ENCODE results near the gene CASP2.

The CASP2 gene

DNA sequence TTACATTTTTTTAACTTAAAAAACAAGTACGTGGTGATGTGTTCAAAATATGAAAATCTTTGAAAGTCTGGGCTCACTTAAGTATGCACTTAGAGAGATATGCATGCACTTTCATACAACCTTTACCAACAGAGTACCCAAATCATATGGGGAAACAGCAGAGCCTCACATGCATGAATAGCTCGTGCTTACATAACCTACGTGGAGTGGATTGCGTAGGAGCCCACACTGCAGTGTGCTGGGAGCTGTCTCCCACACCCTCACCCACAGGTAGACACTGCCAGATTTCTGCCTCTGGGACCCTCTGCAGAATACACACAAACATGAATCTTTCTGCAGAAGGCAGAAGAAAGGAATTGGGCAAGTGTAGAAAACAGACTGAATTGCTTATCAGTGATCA, 28.3 kb downstream of the CASP2 start:
- H3K9ac ChIP-seq (ENCODE audit: low read length): no peak overlapping the region
- H3K27ac ChIP-seq (ENCODE audit: low read depth, low read length, poor library complexity, severe bottlenecking): no peak overlapping the region
- H3K36me3 ChIP-seq (ENCODE audit: insufficient read depth, low read length): no peaks in the 10 kb centered on the region
- no peak overlapping the region for H3K4me3 ChIP-seq (ENCODE audit: low read depth, low read length, poor library complexity, severe bottlenecking)
- no peaks in the 10 kb centered on the region for H3K4me1 ChIP-seq (ENCODE audit: insufficient read depth, low read length, severe bottlenecking)
- H3F3A ChIP-seq (ENCODE audit: insufficient read depth, low read length): no peaks in the 10 kb centered on the region
- H3K79me2 ChIP-seq (ENCODE audit: insufficient read depth, low read length): no peaks in the 10 kb centered on the region
- H3K4me2 ChIP-seq (ENCODE audit: low read length): no peak overlapping the region
- H3K9me3 ChIP-seq (ENCODE audit: low read length): no peaks in the 10 kb centered on the region
- no peaks in the 10 kb centered on the region for H3K9me2 ChIP-seq (ENCODE audit: low read depth, low read length)
- H2AFZ ChIP-seq (ENCODE audit: low read length): no peak overlapping the region
- no peaks in the 10 kb centered on the region for H4K20me1 ChIP-seq (ENCODE audit: insufficient read depth, low read length)
- H3K27me3 ChIP-seq (ENCODE audit: insufficient read depth, low read length): no peaks in the 10 kb centered on the region
- no peak for TF ChIP-seq EZH2 (IDR thresholded peaks at IDR 0.05; ENCODE audit: borderline replicate concordance, low read length)
- TF ChIP-seq, protein P1, sequence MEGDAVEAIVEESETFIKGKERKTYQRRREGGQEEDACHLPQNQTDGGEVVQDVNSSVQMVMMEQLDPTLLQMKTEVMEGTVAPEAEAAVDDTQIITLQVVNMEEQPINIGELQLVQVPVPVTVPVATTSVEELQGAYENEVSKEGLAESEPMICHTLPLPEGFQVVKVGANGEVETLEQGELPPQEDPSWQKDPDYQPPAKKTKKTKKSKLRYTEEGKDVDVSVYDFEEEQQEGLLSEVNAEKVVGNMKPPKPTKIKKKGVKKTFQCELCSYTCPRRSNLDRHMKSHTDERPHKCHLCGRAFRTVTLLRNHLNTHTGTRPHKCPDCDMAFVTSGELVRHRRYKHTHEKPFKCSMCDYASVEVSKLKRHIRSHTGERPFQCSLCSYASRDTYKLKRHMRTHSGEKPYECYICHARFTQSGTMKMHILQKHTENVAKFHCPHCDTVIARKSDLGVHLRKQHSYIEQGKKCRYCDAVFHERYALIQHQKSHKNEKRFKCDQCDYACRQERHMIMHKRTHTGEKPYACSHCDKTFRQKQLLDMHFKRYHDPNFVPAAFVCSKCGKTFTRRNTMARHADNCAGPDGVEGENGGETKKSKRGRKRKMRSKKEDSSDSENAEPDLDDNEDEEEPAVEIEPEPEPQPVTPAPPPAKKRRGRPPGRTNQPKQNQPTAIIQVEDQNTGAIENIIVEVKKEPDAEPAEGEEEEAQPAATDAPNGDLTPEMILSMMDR (IDR thresholded peaks at IDR 0.05; ENCODE audit: low read length): no peak

DNA sequence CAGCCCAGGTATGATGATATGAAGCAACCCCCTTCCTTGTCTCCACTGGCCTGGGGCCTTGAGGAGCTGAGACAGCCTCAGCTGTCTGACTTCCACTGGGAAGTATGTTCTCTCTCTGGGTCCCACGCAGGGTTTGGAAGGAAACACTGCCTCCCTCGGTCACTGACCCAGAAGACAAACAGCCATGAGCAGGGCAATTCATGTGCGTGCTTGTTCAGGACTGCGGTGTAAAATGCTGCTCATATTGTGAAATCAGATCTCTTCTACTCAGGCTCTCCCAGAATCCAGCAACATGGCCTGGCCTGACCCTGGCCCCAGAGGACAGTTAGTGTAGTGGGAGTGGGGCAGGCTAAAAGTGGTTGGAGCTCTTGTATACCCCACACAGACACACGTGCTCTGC, 30.5 kb downstream of the CASP2 start:
- Histone ChIP-seq H3K9me3 (ENCODE audit: low read length) (no peaks in the 10 kb centered on the region), H3K4me1 (ENCODE audit: insufficient read depth, low read length, severe bottlenecking) (no peaks in the 10 kb centered on the region), H3K4me2 (ENCODE audit: low read length) (no peak overlapping the region), H3K27ac (ENCODE audit: low read depth, low read length, poor library complexity, severe bottlenecking) (no peak overlapping the region), H3K9me2 (ENCODE audit: low read depth, low read length) (no peaks in the 10 kb centered on the region), H4K20me1 (ENCODE audit: insufficient read depth, low read length) (no peaks in the 10 kb centered on the region), H3K27me3 (ENCODE audit: insufficient read depth, low read length) (no peaks in the 10 kb centered on the region), H3K79me2 (ENCODE audit: insufficient read depth, low read length) (no peaks in the 10 kb centered on the region), H3K4me3 (ENCODE audit: low read depth, low read length, poor library complexity, severe bottlenecking) (no peak overlapping the region), H3K9ac (ENCODE audit: low read length) (no peak overlapping the region), H2AFZ (ENCODE audit: low read length) (no peak overlapping the region), H3F3A (ENCODE audit: insufficient read depth, low read length) (no peaks in the 10 kb centered on the region), H3K36me3 (ENCODE audit: insufficient read depth, low read length) (no peaks in the 10 kb centered on the region)
- TF ChIP-seq, protein P1 (IDR thresholded peaks at IDR 0.05; ENCODE audit: low read length): no peak
- no peak for TF ChIP-seq EZH2 (IDR thresholded peaks at IDR 0.05; ENCODE audit: borderline replicate concordance, low read length)

GRCh38 chr7:143320620-143321019, 32.5 kb downstream of the CASP2 start:
- no peaks in the 10 kb centered on the region for H3K9me3 ChIP-seq (ENCODE audit: low read length)
- no peak overlapping the region for H3K9ac ChIP-seq (ENCODE audit: low read length)
- H3K9me2 ChIP-seq (ENCODE audit: low read depth, low read length): no peaks in the 10 kb centered on the region
- H3F3A ChIP-seq (ENCODE audit: insufficient read depth, low read length): no peaks in the 10 kb centered on the region
- no peak overlapping the region for H2AFZ ChIP-seq (ENCODE audit: low read length)
- no peak overlapping the region for H3K4me2 ChIP-seq (ENCODE audit: low read length)
- H3K27me3 ChIP-seq (ENCODE audit: insufficient read depth, low read length): no peaks in the 10 kb centered on the region
- H3K79me2 ChIP-seq (ENCODE audit: insufficient read depth, low read length): no peaks in the 10 kb centered on the region
- no peak for TF ChIP-seq EZH2 (IDR thresholded peaks at IDR 0.05; ENCODE audit: borderline replicate concordance, low read length)
- TF ChIP-seq, protein P1 (IDR thresholded peaks at IDR 0.05; ENCODE audit: low read length): no peak
- no peak overlapping the region for H3K4me3 ChIP-seq (ENCODE audit: low read depth, low read length, poor library complexity, severe bottlenecking)
- H4K20me1 ChIP-seq (ENCODE audit: insufficient read depth, low read length): no peaks in the 10 kb centered on the region
- H3K27ac ChIP-seq (ENCODE audit: low read depth, low read length, poor library complexity, severe bottlenecking): no peak overlapping the region
- H3K4me1 ChIP-seq (ENCODE audit: insufficient read depth, low read length, severe bottlenecking): no peaks in the 10 kb centered on the region
- no peaks in the 10 kb centered on the region for H3K36me3 ChIP-seq (ENCODE audit: insufficient read depth, low read length)
